Measurements from ENCODE around the gene DLK1. TPM values are rescaled to one million over a fixed set of nuclear protein-coding genes. Genes with fewer than 3 reads are reported as not detected.

DLK1 gene
- polyA plus RNA-seq, 1 experiment, result 0.12 TPM

DNA sequence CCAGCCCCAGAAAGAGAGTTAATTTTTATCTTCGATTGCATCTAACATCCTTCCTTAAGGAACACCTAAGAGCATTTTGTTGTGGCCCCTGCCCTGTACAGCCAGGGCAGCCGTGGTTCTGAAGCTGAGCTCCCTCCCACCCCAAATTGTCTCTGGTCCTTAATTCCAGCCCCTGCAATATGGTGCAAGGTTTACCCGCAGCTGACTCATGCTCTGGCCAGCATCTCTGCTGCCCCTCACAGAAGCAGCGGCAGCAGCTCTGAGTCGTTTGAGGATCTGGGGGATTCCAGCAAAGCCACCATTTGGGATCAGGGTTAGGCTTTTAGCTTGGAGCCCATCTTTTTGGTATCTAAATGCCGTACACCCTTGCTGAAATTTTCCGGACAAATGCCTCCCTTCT, 3.3 kb downstream of the DLK1 start:
- no peaks in the 10 kb centered on the region; the same call in 1 of the 2 replicates for H3K9me3 ChIP-seq (ENCODE audit: control insufficient read depth, insufficient read depth, low read length)
- DNase-seq (ENCODE audit: low read depth, low spot score), result no peak
- peaks cover 68% of the 10 kb centered on the region for H3K27me3 ChIP-seq (ENCODE audit: control insufficient read depth, insufficient read depth, low read length)
- no peak overlapping the region for H3K27ac ChIP-seq (ENCODE audit: low read depth, low read length)
- ChIA-PET POLR2A (no interaction called here), CTCF (interaction anchor here (1.0 kb wide), 1 partner anchor 20 kb away, joined by 3 read pairs; no protein-coding TSS in a partner anchor)
- H3K4me3 ChIP-seq (ENCODE audit: low read depth, low read length), result no peak overlapping the region
- TF ChIP-seq, protein P1, sequence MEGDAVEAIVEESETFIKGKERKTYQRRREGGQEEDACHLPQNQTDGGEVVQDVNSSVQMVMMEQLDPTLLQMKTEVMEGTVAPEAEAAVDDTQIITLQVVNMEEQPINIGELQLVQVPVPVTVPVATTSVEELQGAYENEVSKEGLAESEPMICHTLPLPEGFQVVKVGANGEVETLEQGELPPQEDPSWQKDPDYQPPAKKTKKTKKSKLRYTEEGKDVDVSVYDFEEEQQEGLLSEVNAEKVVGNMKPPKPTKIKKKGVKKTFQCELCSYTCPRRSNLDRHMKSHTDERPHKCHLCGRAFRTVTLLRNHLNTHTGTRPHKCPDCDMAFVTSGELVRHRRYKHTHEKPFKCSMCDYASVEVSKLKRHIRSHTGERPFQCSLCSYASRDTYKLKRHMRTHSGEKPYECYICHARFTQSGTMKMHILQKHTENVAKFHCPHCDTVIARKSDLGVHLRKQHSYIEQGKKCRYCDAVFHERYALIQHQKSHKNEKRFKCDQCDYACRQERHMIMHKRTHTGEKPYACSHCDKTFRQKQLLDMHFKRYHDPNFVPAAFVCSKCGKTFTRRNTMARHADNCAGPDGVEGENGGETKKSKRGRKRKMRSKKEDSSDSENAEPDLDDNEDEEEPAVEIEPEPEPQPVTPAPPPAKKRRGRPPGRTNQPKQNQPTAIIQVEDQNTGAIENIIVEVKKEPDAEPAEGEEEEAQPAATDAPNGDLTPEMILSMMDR (IDR thresholded peaks at IDR 0.05; ENCODE audit: low read depth, low read length), result no peak

DNA sequence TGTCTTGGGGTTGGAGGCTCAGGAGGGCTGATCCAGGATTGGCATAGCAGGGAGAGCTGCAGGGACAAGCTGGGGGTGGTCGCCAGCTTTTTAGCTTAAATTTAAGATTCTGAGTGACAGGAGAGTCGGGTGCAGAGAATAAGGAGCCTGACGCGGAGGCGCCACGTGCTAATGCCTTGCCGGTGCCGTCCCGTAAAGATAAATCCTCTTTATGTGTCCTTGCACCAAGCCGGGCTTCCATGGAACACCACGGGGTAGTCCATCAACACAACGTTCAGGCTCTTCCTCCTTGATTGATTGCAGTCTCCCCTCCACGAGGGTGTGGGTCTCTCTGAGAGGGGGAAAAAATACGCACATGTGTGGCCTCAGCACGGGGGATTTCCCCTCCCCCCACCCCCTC, 3.9 kb downstream of the DLK1 start:
- TF ChIP-seq, protein P1 (IDR thresholded peaks at IDR 0.05; ENCODE audit: low read depth, low read length), result no peak
- ChIA-PET CTCF (interaction anchor here (1.0 kb wide), 1 partner anchor 21 kb away, joined by 3 read pairs; no protein-coding TSS in a partner anchor), POLR2A (no interaction called here)
- no peak for DNase-seq (ENCODE audit: low read depth, low spot score)
- peaks cover 63% of the 10 kb centered on the region for H3K27me3 ChIP-seq (ENCODE audit: control insufficient read depth, insufficient read depth, low read length)
- no peaks in the 10 kb centered on the region; the same call in 1 of the 2 replicates for H3K9me3 ChIP-seq (ENCODE audit: control insufficient read depth, insufficient read depth, low read length)
- H3K27ac ChIP-seq (ENCODE audit: low read depth, low read length), result no peak overlapping the region
- no peak overlapping the region for H3K4me3 ChIP-seq (ENCODE audit: low read depth, low read length)

- H3K4me3 ChIP-seq (ENCODE audit: low read depth, low read length), result no peak overlapping the region
- ChIA-PET CTCF (interaction anchor here (1.1 kb wide), 2 partner anchors 15 to 21 kb away, joined by 3 read pairs; no protein-coding TSS in a partner anchor), POLR2A (no interaction called here)
- no peaks in the 10 kb centered on the region; the same call in 1 of the 2 replicates for H3K9me3 ChIP-seq (ENCODE audit: control insufficient read depth, insufficient read depth, low read length)
- no peak overlapping the region for H3K27ac ChIP-seq (ENCODE audit: low read depth, low read length)
- no peak for DNase-seq (ENCODE audit: low read depth, low spot score)
- TF ChIP-seq, protein P1 (IDR thresholded peaks at IDR 0.05; ENCODE audit: low read depth, low read length), result no peak
- H3K27me3 ChIP-seq (ENCODE audit: control insufficient read depth, insufficient read depth, low read length), result peaks cover 57% of the 10 kb centered on the region
These were observed 4.4 kb downstream of the DLK1 start for GRCh38 chr14:100731011-100731670.

DNA sequence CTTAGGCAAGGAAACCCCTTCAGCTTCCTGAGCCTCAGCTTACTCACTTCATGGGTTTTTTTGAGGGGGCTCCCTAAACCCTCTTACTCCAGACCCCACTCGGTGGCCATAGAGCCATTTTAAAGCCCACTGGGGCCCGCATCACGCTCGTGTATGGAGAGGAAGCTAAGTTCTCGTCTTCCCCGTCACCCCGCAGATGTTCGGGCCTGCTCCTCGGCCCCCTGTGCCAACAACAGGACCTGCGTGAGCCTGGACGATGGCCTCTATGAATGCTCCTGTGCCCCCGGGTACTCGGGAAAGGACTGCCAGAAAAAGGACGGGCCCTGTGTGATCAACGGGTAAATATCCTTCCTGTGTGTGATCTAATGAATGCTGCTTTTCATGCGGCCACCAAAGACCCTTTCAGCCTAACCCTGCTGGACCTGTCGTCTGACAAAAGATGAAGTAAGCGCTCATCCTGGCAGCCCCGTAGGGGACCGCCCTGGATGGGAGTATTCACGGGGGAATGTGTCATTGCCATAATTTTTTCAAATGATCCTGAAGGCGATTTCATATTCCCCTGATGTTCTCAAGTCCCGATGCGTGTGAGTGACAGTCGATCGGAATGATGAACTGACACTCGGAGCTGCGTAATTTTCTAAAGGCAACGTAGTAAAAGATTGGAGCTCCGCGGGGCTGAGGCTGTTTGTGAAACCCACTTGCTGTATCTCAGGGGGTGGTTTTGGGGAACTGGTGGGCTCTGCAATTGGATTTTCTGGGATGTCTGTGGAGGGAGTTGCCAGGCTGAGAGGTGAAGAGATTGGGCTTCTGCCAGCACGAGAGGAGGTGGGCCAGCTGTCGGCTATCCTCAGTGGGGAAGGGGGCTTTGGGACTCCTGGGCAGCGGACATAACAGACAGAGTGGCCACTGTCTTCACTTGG, 5.4 kb downstream of the DLK1 start:
- Histone ChIP-seq H3K9me3 (ENCODE audit: control insufficient read depth, insufficient read depth, low read length) (no peaks in the 10 kb centered on the region; the same call in 1 of the 2 replicates), H3K27me3 (ENCODE audit: control insufficient read depth, insufficient read depth, low read length) (peaks cover 52% of the 10 kb centered on the region), H3K27ac (ENCODE audit: low read depth, low read length) (no peak overlapping the region), H3K4me3 (ENCODE audit: low read depth, low read length) (no peak overlapping the region)
- DNase-seq (ENCODE audit: low read depth, low spot score), result no peak
- ChIA-PET POLR2A (no interaction called here), CTCF (interaction anchor here (1.1 kb wide), 2 partner anchors 14 to 22 kb away, joined by 3 read pairs; no protein-coding TSS in a partner anchor)
- TF ChIP-seq, protein P1 (IDR thresholded peaks at IDR 0.05; ENCODE audit: low read depth, low read length), result no peak

DNA sequence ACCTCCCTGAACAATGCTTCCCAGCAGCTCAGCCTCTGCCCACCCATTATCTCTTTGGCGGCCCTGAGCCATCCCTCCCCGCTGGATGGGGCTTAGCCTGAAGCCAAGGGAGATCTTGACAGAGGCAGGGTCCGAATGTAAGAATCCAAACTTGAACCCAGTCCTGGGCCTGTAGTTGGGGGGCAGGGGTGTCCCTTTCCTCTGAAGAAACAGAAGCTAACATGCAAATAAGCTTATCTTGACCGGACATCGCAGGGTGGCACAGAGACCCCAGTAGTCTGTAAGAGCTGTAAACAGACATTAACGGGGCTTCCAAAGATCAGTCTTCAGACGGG, 6.0 kb downstream of the DLK1 start:
- no peak overlapping the region for H3K4me3 ChIP-seq (ENCODE audit: low read depth, low read length)
- no peak for DNase-seq (ENCODE audit: low read depth, low spot score)
- no peaks in the 10 kb centered on the region; the same call in 1 of the 2 replicates for H3K9me3 ChIP-seq (ENCODE audit: control insufficient read depth, insufficient read depth, low read length)
- CTCF ChIA-PET, result no interaction called here
- H3K27ac ChIP-seq (ENCODE audit: low read depth, low read length), result no peak overlapping the region
- H3K27me3 ChIP-seq (ENCODE audit: control insufficient read depth, insufficient read depth, low read length), result peaks cover 46% of the 10 kb centered on the region
- TF ChIP-seq, protein P1 (IDR thresholded peaks at IDR 0.05; ENCODE audit: low read depth, low read length), result no peak
- POLR2A ChIA-PET, result no interaction called here
